GM20000 (cell line): ENCODE data around the gene PXDC1.

ENCODE experiments used
- DNase-seq: peaks from one replicate; pipeline ENCODE4 v3.0.0; 2012; ENCODE audit warnings: low spot score
- CTCF ChIP-seq: IDR thresholded peaks from 2 replicates; pipeline ENCODE4 v1.5.1; 2012; ENCODE audit warnings: mild to moderate bottlenecking, control low read depth; ENCODE audit errors: extremely low read depth, missing control alignments

Gene PXDC1

GRCh38 chr6:3751730-3752530, 417 bp upstream of the PXDC1 start:
- DNase-seq, result peak; percentile 91
- TF ChIP-seq CTCF, result peak; percentile 2

GRCh38 chr6:3750317-3751076, 1.0 kb downstream of the PXDC1 start:
- peak; percentile 68 for DNase-seq
- TF ChIP-seq CTCF, result no peak

- DNase-seq, result no peak
- TF ChIP-seq CTCF, result no peak
Measured at GRCh38 chr6:3749977-3750316, 1.6 kb downstream of the PXDC1 start.

DNA sequence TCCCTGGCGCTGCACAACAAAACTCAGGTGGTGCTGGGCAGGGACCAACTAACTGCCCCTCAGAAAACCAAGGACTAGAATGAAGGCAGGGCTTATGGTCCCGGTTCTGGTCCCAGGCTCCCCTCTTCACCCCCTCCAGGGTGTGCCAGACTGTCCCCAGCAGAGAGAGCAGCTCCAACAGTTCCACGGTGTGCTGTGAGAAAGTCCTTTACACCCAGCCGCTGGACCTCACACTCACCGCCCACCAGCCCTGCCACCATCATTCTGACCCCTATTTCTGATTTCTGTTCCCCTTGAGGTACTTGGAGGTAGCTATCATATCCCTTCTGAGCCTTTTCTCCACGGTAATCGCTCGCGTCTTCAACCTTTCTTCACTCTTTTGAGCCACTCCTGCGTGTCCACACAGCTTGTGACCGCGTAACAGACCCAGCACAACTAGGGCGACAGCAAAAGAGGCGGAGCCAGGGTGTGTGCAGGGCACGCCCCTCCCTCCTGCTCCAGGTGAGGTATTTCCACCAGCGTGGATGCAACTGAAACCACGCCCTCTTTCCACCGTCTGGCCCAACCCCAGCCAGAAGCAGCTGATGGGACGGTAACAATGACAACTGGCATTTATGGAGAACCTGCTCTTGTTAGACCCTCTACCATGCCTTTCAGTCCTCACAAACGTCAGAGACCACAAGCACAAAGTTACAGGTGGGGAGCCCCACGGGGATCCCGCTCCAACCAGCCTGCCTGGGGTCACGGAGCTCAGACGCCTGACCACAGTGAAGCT, 2.3 kb downstream of the PXDC1 start:
- no peak for DNase-seq
- no peak for TF ChIP-seq CTCF

- peak; percentile 44 for TF ChIP-seq CTCF
- peak; percentile 77 for DNase-seq
Measured at GRCh38 chr6:3748208-3749066, 3.1 kb downstream of the PXDC1 start.

DNA sequence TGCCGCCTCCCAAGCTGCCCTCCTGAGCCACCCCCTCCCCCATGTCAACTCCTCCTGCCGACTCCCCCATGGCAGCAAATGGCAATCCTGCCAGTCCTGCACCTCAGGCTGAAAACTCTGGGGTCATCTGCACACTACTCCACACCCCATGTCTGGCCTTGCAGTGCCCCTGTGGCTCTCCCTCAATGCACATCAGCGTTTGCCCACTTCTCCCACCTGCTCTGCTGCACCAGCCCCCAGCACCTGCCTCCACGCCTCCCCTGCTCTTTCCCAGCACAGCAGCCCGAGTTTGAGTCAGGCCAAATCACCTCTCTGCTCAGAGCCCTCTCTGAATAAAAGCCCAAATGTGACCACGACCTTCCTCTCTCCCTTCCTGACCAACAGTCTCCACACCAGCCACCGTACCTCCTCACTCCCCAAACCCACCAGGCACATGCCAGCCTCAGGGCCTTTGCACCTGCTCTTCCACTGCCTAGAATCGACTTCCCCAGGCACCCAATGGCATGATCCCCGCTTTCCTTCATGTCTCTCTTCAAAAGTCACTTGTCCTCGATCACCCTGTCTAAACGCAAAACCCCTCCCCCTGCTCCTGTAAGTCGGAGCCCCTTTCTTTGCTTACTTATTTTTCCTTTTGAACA, 4.3 kb downstream of the PXDC1 start:
- DNase-seq, result no peak
- TF ChIP-seq CTCF, result no peak
